Esophagus squamous epithelium (tissue), 4 donors: Measurements from ENCODE around the gene TMEM266.

Experiments
- POLR2A ChIP-seq, 4 donors: fragments of 450-650 bp; IDR thresholded peaks; one replicate each; pipeline ENCODE4 v1.6.1; 2017; ENCODE audit warnings: antibody characterized with exemption in 4 of 4, mild to moderate bottlenecking in 4 of 4, moderate library complexity in 3 of 4
- TF ChIP-seq, protein P1 (sequence below), 6 experiments: fragments of 450-650 bp in 4 of 6; fragments of 200-600 bp in 2 of 6; sonication (generic) in 2 of 6; IDR thresholded peaks; one replicate each; pipeline ENCODE4 v1.5.1; 2016 to 2019; ENCODE audit warnings: antibody characterized with exemption in 6 of 6, mild to moderate bottlenecking in 4 of 6, moderate library complexity in 4 of 6

- TF ChIP-seq, protein P1, sequence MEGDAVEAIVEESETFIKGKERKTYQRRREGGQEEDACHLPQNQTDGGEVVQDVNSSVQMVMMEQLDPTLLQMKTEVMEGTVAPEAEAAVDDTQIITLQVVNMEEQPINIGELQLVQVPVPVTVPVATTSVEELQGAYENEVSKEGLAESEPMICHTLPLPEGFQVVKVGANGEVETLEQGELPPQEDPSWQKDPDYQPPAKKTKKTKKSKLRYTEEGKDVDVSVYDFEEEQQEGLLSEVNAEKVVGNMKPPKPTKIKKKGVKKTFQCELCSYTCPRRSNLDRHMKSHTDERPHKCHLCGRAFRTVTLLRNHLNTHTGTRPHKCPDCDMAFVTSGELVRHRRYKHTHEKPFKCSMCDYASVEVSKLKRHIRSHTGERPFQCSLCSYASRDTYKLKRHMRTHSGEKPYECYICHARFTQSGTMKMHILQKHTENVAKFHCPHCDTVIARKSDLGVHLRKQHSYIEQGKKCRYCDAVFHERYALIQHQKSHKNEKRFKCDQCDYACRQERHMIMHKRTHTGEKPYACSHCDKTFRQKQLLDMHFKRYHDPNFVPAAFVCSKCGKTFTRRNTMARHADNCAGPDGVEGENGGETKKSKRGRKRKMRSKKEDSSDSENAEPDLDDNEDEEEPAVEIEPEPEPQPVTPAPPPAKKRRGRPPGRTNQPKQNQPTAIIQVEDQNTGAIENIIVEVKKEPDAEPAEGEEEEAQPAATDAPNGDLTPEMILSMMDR (IDR thresholded peaks at IDR 0.05), result no peak
- TF ChIP-seq POLR2A (IDR thresholded peaks at IDR 0.05), result no peak
Measured at GRCh38 chr15:76195506-76196268, 135.9 kb downstream of the TMEM266 start.
